Activated CD4-positive, alpha-beta T cell treated with anti-CD3 and anti-CD28 coated beads for 4 hours (primary cell): Measurements from ENCODE around the gene TNRC18.
A peak's percentile ranks its signal among the peaks of the same experiment; 100 is the strongest.

Source experiments
- DNase-seq, 2 donors: peaks; one replicate each; pipeline ENCODE4 v3.0.0-alpha.2; 2020

Gene TNRC18

DNA sequence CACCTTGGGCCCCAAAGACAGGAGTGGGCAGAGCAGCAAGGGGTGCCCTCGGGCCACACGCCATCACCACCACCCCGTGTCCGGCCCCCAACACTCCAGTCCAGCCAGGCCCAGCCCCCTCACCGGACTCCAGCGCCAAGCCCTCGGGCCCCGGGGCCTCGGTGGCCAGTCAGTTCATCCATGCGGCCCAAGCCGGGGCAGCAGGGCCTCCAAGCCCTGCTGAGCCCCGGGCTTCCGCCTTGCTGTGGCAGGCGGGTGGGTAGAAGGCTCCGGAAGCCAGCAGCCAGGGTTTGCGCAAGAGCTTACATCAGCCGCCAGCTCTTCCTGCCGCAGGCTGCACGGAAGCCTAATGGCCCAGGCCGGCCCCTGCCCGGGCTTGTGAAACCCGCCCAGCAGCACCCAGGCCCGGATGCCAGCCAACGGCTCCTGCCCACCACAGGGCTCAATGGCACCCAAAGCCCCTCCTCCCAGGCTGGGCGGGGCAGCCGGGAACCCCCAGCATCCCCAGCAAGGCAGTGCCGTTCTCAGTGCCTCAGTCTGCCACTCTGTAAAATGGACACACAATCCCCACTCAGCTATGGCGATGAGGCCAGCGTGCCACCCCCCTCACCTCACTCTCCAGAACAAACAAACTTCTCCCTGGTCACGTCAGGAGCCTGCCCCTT lies 26.5 kb downstream of the TNRC18 start:
- peak; percentile 79 to 87 for DNase-seq

DNA sequence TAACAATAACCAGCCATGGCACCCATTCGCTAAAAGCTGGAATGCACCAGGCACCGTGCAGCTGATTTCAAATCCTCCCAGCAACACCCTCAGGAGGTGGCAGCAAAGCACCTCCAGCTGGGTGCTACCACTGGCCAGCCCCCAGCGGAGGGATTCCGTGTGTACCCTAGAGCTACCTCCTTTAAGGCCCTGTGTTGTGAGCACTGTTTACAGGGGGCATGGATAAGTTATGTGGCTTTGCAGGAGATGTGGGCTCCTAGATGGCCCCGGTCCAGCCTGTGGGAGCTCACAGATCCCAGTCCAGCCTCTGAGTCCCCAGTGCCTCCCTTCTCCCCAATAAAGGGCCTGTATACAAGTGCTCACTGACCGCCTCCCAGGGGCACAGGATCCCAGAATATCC lies 27.1 kb downstream of the TNRC18 start:
- peak; percentile 52 to 61 for DNase-seq

DNA sequence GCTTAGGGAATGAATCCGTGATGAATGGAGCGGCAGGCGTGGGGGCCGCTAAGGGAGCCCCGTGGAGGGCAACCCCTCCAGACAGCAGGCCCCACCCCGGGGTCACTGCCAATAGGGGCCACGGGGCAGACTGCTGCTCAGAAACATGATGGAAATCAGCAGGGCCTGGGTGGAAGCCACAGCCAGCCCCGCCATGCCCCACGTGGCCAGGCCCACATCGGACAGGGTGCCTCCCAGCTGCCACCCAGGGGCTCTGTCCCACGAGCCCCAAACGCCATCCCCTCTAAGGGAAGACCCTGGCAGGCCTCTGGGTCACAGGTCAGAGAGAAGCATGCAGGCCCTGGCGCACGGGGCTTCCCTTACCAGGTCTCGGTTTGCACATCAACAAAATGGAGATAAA lies 28.4 kb downstream of the TNRC18 start:
- no peak for DNase-seq

- DNase-seq: no peak
Measured at GRCh38 chr7:5394264-5395105, 29.1 kb downstream of the TNRC18 start.

DNA sequence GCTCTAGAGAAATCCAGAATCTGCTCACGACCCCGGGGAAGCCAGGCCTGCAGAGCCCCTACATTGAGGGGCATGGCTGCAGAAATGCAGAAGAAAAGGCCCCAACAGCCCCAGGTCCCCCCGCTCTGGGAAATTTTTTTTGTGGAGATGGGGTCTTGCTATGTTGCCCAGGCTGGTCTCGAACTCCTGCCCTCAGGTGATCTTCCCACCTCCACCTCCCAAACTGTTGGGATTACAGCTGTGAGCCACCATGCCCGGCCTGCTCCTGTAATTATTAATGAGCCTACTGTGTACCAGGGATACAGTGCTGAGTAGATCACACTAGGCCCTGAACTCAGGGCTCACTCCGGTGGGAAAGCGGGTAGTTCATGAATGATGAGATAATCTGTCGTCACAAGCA lies 29.9 kb downstream of the TNRC18 start:
- DNase-seq: no peak

DNA sequence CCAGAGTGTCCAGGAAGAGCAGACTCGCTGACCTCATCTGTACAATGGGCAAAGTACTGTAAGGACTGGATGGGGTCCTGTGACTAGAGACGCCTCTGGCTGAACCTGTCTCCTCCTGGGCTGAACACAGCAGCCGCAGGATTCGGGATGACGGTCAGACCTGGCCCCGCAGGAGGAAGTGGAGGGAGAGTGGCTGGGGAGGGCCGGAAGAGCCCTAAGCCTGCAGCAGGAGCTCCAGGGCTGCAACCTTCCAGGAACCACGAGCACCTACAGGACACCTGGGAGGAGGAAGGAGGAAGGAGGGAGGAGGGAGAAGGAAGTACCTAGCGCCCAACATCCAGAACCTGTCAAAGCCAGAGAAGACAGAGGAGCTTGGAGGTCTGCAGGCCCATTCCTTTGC lies 30.3 kb downstream of the TNRC18 start:
- DNase-seq: no peak

DNA sequence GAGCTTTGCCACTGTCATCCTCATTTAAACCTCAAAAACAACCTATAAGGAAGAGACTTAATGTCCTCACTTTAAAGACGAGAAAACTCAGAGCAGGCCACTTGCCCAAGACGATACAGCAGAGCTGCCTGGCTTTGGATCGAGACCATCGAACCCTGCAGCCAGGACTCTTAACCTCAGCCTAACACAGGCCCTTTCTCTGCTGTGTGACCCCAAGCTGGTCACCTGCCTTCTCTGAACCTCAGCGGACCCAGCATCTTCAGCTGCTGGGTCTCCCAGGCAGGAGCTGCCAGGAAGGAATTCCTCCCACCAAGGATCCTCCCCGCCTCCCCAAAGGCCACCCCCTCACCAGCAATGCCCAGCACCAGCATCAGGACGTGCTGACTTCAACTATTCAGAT lies 32.7 kb downstream of the TNRC18 start:
- DNase-seq: no peak

DNA sequence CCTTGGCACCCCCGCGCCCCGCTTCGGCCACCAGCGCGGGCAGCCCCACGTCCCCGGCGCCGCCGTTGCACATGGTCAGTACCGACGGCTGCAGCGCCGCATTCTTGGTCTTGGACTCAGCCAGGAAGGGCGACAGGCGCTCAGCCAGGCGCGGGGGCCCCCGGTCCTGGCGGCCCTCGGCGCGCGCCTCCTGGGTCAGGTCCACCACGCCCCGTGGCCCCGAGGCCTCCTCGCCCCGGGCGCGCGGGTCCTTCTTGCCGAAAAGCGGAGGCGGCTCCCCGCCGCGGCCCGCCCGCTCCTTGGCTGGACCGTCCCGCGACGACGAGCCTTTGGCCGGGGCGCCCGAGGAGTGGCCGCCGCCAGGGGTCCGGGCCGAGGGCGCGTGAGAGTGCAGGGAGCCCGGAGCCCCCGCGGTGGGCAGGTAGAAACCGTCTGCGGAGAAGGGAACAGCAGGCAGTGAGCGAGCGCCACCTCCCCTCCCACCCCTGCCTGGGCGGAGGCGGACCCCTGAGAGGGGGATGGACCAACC lies 34.7 kb downstream of the TNRC18 start:
- DNase-seq: no peak

GRCh38 chr7:5388273-5388901 lies 35.2 kb downstream of the TNRC18 start:
- no peak for DNase-seq

GRCh38 chr7:5387711-5388245 lies 35.9 kb downstream of the TNRC18 start:
- no peak for DNase-seq

- no peak for DNase-seq
Measured at GRCh38 chr7:5384618-5385017, 39.0 kb downstream of the TNRC18 start.

DNA sequence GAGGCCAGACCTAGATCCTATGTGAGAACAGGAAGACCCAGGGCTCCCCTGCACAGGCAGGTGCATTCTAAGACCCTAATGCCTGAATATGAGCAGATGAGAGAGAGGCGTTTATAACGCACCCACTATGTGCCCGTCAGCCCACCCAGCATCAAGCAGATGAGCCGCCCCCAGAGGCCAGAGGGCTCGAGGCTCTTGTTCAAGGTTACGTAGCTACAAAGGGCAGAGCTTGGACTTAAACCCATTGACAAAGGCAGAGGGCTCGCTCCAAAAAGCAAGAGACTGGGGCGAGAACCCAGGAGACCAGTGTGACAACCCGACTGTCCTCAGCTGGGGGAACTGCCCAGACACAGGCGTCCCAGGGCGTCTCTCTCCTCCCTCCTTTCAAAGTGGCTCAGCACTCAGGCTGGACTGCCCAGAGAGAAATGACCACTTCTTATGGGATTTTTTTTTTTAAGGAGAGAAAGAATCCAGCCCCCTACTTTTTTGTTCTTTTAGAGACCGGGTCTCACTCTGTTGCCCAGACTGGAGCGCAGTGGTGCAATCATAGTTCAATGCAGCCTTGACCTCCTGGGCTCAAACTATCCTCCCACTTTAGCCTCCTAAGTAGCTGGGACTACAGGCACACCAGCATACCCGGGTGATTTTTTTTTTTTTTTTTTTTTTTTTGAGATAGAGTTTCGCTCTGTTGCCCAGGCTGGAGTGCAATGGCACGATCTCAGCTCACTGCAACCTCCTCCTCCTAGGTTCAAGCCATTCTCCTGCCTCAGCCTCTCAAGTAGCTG lies 40.1 kb downstream of the TNRC18 start:
- no peak for DNase-seq

DNA sequence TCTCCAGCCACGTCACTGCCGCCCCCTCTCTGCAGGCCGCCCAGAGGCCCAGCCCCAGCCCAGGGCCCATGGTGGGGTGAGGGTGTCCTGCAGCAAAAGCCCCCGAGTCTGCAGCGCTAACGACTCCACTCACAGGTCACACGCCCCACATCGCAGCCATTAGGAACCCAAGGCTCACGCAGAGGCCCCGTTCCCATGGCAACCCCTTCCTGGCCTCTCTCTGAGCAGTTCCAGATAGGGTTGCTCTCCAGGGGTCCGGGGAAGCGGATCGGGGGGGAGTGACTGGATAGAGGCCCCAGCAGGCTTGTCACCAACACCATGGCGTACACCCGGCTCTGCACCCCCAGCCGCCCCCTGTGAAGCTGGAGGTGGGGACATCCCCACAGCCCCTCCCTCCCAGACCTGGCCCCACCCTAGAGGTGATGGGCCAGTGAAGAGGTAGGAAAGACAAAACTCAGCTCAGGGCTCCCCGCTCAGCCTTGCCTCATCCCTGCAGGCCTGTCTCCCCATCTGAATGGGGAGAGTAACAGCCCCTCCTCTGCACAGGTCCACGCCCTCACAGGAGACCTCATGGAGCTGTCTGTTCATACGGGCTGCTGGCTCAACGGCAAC lies 41.2 kb downstream of the TNRC18 start:
- no peak for DNase-seq

DNA sequence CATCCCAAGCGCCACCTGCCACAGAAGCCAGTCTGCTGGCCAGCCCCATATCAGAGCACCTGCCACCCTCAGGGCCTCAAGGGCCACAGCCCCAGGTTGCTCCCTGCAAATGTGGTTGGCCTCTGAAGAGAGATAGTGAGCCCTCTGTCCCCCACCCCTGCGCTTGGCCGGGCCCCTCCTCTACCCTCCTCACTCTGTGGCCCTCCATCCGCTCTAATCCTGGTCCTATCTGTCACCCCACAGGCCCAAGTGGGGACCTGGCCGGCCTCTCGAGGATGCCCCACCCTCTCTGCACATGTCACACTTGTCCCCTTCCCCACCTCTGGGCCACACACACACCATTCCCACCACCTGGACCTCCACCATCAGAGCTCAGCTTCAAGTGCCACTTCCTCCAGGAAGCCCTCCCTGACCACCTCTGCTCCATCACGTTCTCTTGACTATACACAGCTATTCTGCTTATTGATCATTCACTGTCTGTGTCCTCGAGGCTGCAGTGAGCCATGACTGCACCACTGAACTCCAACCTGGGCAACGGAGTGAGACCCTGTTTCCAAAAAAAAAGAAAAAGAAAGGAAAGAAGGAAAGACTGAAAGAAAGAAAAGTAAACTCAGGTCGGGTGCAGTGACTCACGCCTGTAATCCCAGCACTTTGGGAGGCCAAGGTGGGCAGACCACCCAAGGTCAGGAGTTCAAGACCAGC lies 42.4 kb downstream of the TNRC18 start:
- DNase-seq: no peak

GRCh38 chr7:5380350-5381070 lies 43.1 kb downstream of the TNRC18 start:
- no peak for DNase-seq

GRCh38 chr7:5379546-5379945 lies 44.1 kb downstream of the TNRC18 start:
- DNase-seq: no peak

DNA sequence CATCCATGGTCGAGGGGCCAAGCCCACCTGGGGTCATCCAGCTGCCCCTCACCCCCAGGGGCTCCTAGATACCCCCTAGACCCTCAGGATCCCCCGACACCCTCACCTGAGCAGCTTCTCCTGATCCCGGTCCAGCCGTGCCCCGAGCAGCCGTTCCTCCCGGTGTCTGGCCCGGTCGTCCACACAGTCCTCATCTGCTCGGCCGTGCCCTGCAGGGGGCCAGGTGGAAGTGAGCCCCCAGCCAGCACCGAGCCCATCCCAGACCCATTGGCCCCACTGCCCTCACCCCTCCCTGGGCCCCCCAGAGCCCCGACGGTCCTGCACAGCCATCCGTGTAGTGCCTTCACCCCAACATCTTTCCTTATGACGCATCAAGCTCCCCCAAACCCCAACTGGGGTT lies 45.8 kb downstream of the TNRC18 start:
- no peak for DNase-seq

- DNase-seq: no peak
Measured at GRCh38 chr7:5377279-5377678, 46.4 kb downstream of the TNRC18 start.

DNA sequence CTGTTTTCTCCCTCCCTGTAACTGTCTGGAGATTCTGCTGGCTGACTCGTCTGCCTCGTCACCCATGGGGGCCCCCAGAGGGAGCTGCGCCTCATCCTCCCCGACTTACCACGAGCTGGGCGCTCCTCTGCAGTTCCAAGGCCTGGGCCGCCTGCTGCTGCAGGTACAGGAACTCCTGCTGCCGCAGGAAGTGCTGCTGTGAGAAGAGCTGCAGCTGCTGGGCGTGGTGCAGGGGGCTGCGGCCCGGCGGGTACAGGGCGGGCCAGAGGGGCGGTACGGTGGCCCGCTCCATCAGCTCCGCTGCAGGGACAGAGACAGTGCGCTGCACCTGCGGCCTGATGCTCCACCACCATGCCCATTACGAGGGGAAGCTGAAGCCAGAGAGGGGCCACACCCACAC lies 47.7 kb downstream of the TNRC18 start:
- DNase-seq: no peak

GRCh38 chr7:5374464-5374863 lies 49.2 kb downstream of the TNRC18 start:
- DNase-seq: no peak

DNA sequence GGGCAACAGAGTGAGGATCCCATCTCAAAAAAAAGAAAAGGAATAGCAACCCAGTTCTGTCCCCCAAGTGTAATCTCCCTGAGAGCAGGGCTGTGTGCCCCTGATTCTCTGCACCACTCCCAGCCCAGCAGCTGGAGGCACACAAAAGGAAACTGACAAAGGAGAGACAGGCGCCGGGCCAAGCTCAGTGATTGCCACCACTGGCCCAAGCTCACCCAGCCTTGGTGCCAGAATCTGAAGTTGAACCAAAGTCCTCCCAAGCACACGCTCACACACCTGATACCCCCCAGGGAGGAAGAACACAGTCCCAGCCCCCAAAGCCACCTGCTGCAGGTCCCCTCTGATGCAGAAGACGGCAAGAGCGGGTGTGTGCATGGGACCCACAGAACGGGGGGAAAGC lies 50.3 kb downstream of the TNRC18 start:
- DNase-seq: no peak
